ENCODE data around the gene YJEFN3. TPM values are rescaled to one million over a fixed set of nuclear protein-coding genes. Genes with fewer than 3 reads are reported as not detected.

The YJEFN3 gene
- total RNA-seq, 1 experiment from 2014 or later, result 16.6 TPM

GRCh38 chr19:19529783-19530422 is 1.2 kb downstream of the YJEFN3 start:
- H3K56ac ChIP-seq (ENCODE audit: insufficient read length, low read depth, low read length), result no peak overlapping the region
- no peak overlapping the region for H3K14ac ChIP-seq (ENCODE audit: insufficient read depth, low read length)
- H3K18ac ChIP-seq (ENCODE audit: insufficient read length, low read depth, low read length), result no peak overlapping the region
- H3K9me3 Mint-ChIP-seq, result no peaks in the 10 kb centered on the region
- H3K27ac Mint-ChIP-seq, result peak overlapping the region in 2 of 3 experiments; percentile 73 to 80; a peak in 4 of 7 replicates
- H3K4me2 ChIP-seq (ENCODE audit: insufficient read depth, insufficient read length, low read length), result no peak overlapping the region
- H3K23ac ChIP-seq (ENCODE audit: insufficient read length, low read depth, low read length), result no peak overlapping the region
- no peak overlapping the region for H2BK5ac ChIP-seq (ENCODE audit: insufficient read length, low read length)
- no peak overlapping the region for H4K8ac ChIP-seq (replicated peaks; ENCODE audit: insufficient read length, low read depth, low read length)
- H3K4me1 Mint-ChIP-seq, result peaks cover 13 to 28% of the 10 kb centered on the region in 2 experiments
- H3K9me3 ChIP-seq (ENCODE audit: control insufficient read depth, low read depth, low read length), result no peaks in the 10 kb centered on the region
- no peak overlapping the region for H3K9ac ChIP-seq (ENCODE audit: extremely low read depth, insufficient read length, low read length)
- TF ChIP-seq, protein P1, sequence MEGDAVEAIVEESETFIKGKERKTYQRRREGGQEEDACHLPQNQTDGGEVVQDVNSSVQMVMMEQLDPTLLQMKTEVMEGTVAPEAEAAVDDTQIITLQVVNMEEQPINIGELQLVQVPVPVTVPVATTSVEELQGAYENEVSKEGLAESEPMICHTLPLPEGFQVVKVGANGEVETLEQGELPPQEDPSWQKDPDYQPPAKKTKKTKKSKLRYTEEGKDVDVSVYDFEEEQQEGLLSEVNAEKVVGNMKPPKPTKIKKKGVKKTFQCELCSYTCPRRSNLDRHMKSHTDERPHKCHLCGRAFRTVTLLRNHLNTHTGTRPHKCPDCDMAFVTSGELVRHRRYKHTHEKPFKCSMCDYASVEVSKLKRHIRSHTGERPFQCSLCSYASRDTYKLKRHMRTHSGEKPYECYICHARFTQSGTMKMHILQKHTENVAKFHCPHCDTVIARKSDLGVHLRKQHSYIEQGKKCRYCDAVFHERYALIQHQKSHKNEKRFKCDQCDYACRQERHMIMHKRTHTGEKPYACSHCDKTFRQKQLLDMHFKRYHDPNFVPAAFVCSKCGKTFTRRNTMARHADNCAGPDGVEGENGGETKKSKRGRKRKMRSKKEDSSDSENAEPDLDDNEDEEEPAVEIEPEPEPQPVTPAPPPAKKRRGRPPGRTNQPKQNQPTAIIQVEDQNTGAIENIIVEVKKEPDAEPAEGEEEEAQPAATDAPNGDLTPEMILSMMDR (conservative IDR thresholded peaks at IDR 0.05), result no peak
- peaks cover 11% of the 10 kb centered on the region for H3K27me3 Mint-ChIP-seq (ENCODE audit: low read depth)
- H4K20me1 ChIP-seq (ENCODE audit: control insufficient read depth, insufficient read depth, insufficient read length), result peaks cover 3% of the 10 kb centered on the region
- H2AFZ ChIP-seq (ENCODE audit: low read length), result no peak overlapping the region
- H3T11ph ChIP-seq (ENCODE audit: low read length), result no peak overlapping the region
- peak overlapping the region in 1 of 2 experiments; percentile 16; a peak in 1 of 5 replicates for H3K4me3 Mint-ChIP-seq
- no peak overlapping the region for H2AK5ac ChIP-seq (ENCODE audit: insufficient read length, low read length)
- no peak for DNase-seq
- no peak overlapping the region for H4K91ac ChIP-seq (ENCODE audit: insufficient read length, low read depth, low read length)
- H3K79me1 ChIP-seq (ENCODE audit: insufficient read depth, low read depth, low read length, poor library complexity, severe bottlenecking), result no peaks in the 10 kb centered on the region
- no peak overlapping the region for H4K5ac ChIP-seq (ENCODE audit: insufficient read length, low read depth, low read length)
- H3K79me2 ChIP-seq (ENCODE audit: insufficient read depth, low read length), result no peaks in the 10 kb centered on the region
- H3K27me3 ChIP-seq (ENCODE audit: insufficient read depth, low read length), result no peaks in the 10 kb centered on the region
- no peak overlapping the region for H2BK15ac ChIP-seq (ENCODE audit: low read depth, low read length)
- no peak overlapping the region for H2BK12ac ChIP-seq (ENCODE audit: insufficient read length, low read depth, low read length)
- H3K4ac ChIP-seq (ENCODE audit: low read depth, low read length), result no peak overlapping the region
- H3K23me2 ChIP-seq (ENCODE audit: insufficient read length, low read depth, low read length, poor library complexity, severe bottlenecking), result no peaks in the 10 kb centered on the region
- no CpG with 5 or more reads among the region's 11 CpGs for WGBS (ENCODE audit: extremely low coverage, insufficient read length, low lambda C conversion rate)
- no peak overlapping the region for H2BK120ac ChIP-seq (ENCODE audit: low read depth, low read length, poor library complexity, severe bottlenecking)
- peaks cover 13 to 58% (median 40%) of the 10 kb centered on the region in 3 experiments; a peak in 6 of 7 replicates for H3K36me3 Mint-ChIP-seq (ENCODE audit: insufficient read depth in 1 of 3, low read depth in 3 of 3)
- no peak overlapping the region for H3K27ac ChIP-seq (ENCODE audit: insufficient read length, low read depth, low read length)
- no peak overlapping the region for H2BK20ac ChIP-seq (ENCODE audit: low read depth, low read length, poor library complexity, severe bottlenecking)
- H3K4me1 ChIP-seq (ENCODE audit: insufficient read depth, low read length), result no peaks in the 10 kb centered on the region

All from H9 (cell line).